Osteocyte (in vitro differentiated cells): ENCODE data around the gene POP7. TPM values are rescaled to one million over a fixed set of nuclear protein-coding genes. Genes with fewer than 3 reads are reported as not detected.

ENCODE experiments used
- DNase-seq: peaks from one replicate; pipeline ENCODE4 v3.0.0; 2021; ENCODE audit warnings: mixed read lengths; ENCODE audit not compliant: unreplicated experiment; ENCODE audit errors: extremely low spot score
- H3K27ac Mint-ChIP-seq: one replicate; pipeline ENCODE4 v1.8.0; 2021; ENCODE audit warnings: mild to moderate bottlenecking, mixed read lengths; ENCODE audit not compliant: unreplicated experiment
- H3K27me3 Mint-ChIP-seq: one replicate; pipeline ENCODE4 v1.8.0; 2021; ENCODE audit warnings: mixed read lengths; ENCODE audit not compliant: unreplicated experiment
- H3K36me3 Mint-ChIP-seq: one replicate; pipeline ENCODE4 v1.8.0; 2021; ENCODE audit warnings: mixed read lengths; ENCODE audit not compliant: unreplicated experiment
- H3K4me1 Mint-ChIP-seq: one replicate; pipeline ENCODE4 v1.8.0; 2021; ENCODE audit warnings: mixed read lengths; ENCODE audit not compliant: unreplicated experiment
- H3K4me3 Mint-ChIP-seq: one replicate; pipeline ENCODE4 v1.8.0; 2021; ENCODE audit warnings: mild to moderate bottlenecking, moderate library complexity, mixed read lengths; ENCODE audit not compliant: unreplicated experiment
- H3K9me3 Mint-ChIP-seq: one replicate; pipeline ENCODE4 v1.8.0; 2021; ENCODE audit warnings: mixed read lengths; ENCODE audit not compliant: unreplicated experiment
- CTCF ChIP-seq: fragments of 200-600 bp; sonication (generic); IDR thresholded peaks from 2 replicates; pipeline ENCODE4 v1.5.0; 2021; ENCODE audit warnings: antibody characterized with exemption, mild to moderate bottlenecking, moderate library complexity
- total RNA-seq: library from RNA; stranded (reverse); gene quantifications from 2 replicates; pipeline ENCODE4 v1.2.1, GENCODE V29; 2021

The POP7 gene
- total RNA-seq, 1 donor from 2014 or later = 19.3 TPM

- Mint-ChIP-seq H3K27me3 (no peaks in the 10 kb centered on the region), H3K4me3 (no peak overlapping the region), H3K4me1 (peaks cover 12% of the 10 kb centered on the region), H3K36me3 (peaks cover 24% of the 10 kb centered on the region), H3K27ac (no peak overlapping the region), H3K9me3 (no peaks in the 10 kb centered on the region)
- no peak for DNase-seq
- no peak for TF ChIP-seq CTCF
These were observed 22.0 kb upstream of the POP7 start for GRCh38 chr7:100683659-100684533.

- TF ChIP-seq CTCF = no peak
- no peak for DNase-seq
- Mint-ChIP-seq H3K27me3 (no peaks in the 10 kb centered on the region), H3K36me3 (peaks cover 23% of the 10 kb centered on the region), H3K9me3 (no peaks in the 10 kb centered on the region), H3K4me3 (no peak overlapping the region), H3K27ac (no peak overlapping the region), H3K4me1 (peaks cover 12% of the 10 kb centered on the region)
These were observed 21.3 kb upstream of the POP7 start for GRCh38 chr7:100684534-100685042.

- Mint-ChIP-seq H3K4me1 (peaks cover 11% of the 10 kb centered on the region), H3K4me3 (no peak overlapping the region), H3K27me3 (no peaks in the 10 kb centered on the region), H3K36me3 (peaks cover 21% of the 10 kb centered on the region), H3K9me3 (no peaks in the 10 kb centered on the region), H3K27ac (no peak overlapping the region)
- TF ChIP-seq CTCF = no peak
- no peak for DNase-seq
These were observed 20.8 kb upstream of the POP7 start for GRCh38 chr7:100685049-100685605.

- H3K4me1 Mint-ChIP-seq = peaks cover 8% of the 10 kb centered on the region
- peaks cover 21% of the 10 kb centered on the region for H3K36me3 Mint-ChIP-seq
- H3K27me3 Mint-ChIP-seq = no peaks in the 10 kb centered on the region
- no peak for TF ChIP-seq CTCF
- DNase-seq = no peak
- no peak overlapping the region for H3K4me3 Mint-ChIP-seq
- no peaks in the 10 kb centered on the region for H3K9me3 Mint-ChIP-seq
- H3K27ac Mint-ChIP-seq = no peak overlapping the region
These were observed 20.2 kb upstream of the POP7 start for GRCh38 chr7:100685631-100686145.

GRCh38 chr7:100686201-100686821 lies 19.6 kb upstream of the POP7 start:
- Mint-ChIP-seq H3K9me3 (no peaks in the 10 kb centered on the region), H3K4me1 (peaks cover 10% of the 10 kb centered on the region), H3K27me3 (no peaks in the 10 kb centered on the region)

More at GRCh38 chr7:100686201-100686821, 19.6 kb upstream of the POP7 start:
- no peak for TF ChIP-seq CTCF
- H3K27ac Mint-ChIP-seq = no peak overlapping the region
- H3K4me3 Mint-ChIP-seq = no peak overlapping the region
- H3K36me3 Mint-ChIP-seq = peaks cover 21% of the 10 kb centered on the region
- no peak for DNase-seq
